ENCODE data around the gene SSRP1.
"Not testable (repeated sequence)": the region's sequence is repeated elsewhere in the genome, so short reads cannot be mapped to it uniquely, and the experiment has no call there.

SSRP1 gene

DNA sequence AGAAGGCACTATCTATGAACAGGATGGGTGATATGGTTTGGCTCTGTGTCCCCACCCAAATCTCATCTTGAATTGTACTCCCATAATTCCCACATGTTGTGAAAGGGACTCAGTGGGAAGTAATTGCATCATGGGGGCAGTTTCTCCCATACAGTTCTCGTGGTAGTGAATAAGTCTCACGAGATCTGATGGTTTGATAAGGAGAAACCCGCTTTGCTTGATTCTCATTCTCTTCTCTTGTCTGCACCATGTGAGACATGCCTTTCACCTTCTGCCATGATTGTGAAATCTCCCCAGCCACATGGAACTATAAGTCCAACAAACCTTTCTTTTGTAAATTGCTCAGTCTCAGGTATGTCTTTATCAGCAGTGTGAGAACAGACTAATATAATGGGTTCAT, 39.5 kb downstream of the SSRP1 start:
- not testable (repeated sequence) for DNase-seq

DNA sequence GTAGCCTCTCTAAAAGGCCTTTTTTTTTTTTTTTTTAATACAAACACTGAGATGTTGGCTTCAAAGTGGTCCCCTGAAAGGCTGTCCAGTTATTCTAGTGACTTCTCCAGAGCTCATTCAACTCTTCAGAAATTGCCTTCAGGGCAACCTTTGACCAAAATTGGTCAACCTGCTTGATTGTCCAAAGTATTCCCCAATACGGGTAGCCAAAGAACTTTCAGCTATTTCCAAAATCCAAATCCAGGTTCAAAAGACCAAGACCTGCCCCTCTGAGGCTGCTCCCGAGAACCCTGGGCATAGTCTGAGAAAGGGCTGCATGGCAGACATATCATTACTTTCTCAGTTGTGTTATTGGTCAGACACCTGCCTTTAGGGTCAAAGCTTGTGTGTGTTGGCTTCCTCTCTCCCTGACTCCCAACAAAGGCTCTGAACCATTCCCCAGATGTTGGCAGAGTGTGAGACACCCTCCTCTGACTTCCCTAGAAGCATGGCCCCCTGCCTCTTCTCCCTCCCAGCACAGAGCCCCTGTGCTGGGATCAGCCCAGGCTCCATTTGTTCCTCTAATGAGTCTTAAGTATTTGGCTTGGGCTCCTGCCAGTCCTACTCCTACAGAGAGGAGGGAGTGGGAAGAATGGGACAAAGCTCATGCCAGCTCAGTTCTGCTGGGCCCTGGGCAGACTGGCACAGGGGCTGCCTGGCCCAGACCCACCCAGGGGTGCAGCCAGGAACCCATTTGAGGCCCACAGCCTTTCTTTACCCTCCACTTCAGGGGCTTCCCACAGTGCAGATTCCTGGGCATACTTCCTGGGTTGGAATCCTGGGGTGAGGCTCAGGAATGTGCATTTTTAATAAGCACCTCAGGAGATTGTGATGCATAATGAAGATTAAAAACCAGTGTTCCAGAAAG, 41.2 kb downstream of the SSRP1 start:
- DNase-seq = no peak

DNA sequence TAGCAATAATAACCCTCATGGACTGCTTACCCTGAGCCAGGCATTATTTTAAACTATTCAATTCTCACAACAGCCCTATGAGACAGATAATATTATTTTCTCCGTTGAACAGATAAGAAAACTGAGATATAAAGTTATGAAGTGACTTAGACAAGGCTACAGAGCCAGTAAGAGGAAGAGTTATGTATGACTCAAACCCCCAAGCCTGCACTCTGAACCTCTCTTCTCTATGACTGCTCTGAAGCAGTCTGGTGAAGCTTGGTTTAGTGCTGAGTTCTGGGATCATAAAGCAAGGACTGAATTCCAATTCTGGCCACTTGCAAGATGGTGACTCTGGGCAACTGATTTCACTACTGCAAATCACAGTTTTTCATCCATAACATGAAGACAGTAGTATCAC, 45.4 kb downstream of the SSRP1 start:
- DNase-seq = no peak

DNA sequence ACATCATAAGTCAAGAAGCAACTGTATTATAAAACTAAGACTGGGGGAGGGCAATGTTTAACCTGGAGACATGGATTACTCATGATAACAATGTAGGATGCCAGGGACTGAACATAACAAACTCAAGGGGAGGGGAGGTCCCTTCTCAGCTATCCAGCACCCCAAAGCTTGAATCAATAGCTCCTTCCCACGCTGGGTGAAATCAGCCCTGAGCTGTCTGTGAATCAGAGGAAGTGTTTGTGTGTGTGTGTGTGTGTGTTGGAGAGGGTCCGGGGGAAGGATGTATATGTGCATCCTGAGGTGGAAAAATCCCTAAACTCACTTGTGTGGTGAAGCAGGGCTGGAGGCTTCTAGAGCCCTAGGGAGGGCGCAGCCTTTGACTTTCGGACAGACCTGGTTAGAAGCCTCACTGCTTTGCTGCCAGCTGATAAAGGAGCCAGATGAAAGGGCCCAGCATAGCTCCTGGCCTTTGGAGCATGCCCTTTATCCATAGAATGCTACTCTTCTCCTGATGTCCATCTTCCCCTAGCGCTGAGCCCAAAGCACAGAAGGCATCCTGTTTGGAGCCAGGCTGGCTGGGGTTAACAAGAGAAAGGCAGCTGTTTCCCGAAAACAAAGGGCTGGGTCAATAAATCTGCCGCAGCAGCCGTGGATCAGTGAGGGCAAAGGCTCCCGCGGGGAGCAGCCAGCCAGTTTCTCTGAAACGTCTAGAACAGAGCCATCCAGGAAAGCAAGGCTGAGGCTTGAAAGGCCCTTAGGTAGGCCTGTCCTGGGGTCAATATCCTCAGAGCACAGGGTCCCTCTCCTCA, 46.7 kb downstream of the SSRP1 start:
- no peak for DNase-seq

DNA sequence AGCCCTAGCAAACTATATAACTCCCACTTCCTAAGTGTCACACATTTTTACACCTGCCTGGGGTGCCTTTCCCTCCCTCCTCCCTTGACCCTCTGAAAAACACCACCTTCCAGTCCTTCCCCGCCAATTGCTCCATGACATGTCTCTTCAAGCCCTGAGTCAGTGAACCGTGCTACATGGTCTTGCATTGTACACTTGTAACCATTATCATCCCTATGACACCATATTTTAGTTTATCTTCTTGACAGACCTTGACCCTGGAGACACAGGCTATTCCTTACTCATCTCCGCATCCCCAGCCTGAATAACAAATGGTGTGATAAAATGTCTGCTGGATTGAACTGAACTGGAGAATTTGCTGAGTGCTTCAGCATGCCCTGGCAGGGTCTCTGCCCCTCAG, 47.8 kb downstream of the SSRP1 start:
- no peak for DNase-seq

DNA sequence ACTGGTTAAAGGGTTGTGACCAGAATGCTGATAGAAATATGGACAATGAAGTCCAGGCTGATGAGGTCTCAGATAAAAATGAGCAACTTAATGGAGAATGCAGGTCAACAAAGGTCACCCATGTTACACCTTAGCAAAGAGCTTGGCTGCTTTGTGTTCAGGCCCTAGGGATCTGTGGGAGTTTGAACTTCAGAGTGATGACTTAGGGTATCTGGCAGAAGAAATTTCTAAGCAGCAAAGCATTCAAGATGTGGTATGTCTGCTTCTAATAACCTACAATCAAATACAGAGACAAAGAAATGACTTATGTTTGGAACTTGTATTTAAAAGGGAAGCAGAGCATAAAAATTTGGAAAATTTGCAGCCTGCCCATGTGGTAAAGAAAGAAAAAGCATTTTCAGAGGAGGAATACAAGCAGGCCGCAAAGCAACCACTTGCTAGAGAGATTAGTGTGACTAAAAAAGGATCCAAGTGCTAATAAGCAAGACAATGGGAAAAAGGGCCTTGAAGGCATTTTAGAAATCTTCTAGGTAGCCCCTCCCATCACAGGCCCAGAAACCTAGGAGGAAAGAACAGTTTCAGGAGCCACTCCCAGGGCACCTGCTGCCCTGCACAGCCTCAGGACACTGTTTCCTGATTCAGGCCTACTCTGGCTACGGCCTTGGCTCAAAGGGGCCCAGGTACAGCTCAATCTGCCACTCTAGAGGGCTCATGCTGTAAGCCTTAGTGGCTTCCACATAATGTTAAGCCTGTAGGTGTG, 52.3 kb downstream of the SSRP1 start:
- DNase-seq = no peak

DNA sequence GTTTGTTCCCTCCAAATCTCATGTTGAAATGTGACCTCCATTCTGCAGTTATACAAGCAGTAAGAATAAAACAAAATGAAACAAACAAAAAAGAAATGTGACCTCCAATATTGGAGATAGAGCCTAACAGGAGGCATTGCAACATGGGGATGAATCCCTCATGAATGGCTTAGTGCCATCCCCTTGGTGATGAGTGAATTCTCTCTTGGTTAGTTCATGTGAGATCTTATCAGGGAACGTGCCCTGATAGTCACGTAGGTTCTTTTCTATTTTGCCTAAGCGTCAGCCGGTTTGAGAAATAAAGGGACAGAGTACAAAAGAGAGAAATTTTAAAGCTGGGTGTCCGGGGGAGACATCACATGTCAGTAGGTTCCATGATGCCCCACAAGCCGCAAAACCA, 54.1 kb downstream of the SSRP1 start:
- not testable (repeated sequence) for DNase-seq

DNA sequence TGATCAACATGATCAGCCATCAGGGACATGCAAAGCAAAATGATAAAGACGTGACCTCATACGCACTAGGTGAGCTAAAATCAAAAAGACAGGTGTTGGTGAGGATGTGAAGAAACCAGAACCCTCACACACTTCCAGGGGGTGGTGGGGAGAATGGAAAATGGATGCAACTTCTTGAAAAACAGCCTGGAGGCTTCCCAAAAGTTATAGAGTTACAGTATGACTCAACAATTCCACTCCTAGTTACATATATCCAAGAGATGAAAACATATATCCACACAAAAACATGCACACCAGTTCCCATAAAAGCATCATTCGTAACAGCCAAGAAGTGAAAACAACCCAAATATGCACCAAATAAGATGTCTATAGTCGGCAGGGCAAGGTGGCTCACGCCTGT, 56.6 kb downstream of the SSRP1 start:
- no peak for DNase-seq

DNA sequence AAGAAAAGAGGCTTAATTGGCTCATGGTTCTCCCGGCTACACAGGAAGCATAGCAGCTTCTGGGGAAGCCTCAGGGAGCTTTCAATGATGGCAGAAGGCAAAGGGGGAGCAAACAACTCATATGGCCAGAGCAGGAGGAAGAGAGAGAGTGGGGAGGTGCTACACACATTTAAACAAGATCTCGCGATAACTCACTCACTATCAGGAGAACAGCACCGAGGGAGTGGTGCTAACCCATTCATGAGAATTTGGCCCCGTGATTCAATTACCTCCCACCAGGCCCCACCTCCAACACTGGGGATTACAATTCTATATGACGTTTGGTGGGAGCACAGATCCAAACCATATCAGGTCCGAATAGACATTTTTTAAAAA, 57.0 kb downstream of the SSRP1 start:
- DNase-seq = no peak

DNA sequence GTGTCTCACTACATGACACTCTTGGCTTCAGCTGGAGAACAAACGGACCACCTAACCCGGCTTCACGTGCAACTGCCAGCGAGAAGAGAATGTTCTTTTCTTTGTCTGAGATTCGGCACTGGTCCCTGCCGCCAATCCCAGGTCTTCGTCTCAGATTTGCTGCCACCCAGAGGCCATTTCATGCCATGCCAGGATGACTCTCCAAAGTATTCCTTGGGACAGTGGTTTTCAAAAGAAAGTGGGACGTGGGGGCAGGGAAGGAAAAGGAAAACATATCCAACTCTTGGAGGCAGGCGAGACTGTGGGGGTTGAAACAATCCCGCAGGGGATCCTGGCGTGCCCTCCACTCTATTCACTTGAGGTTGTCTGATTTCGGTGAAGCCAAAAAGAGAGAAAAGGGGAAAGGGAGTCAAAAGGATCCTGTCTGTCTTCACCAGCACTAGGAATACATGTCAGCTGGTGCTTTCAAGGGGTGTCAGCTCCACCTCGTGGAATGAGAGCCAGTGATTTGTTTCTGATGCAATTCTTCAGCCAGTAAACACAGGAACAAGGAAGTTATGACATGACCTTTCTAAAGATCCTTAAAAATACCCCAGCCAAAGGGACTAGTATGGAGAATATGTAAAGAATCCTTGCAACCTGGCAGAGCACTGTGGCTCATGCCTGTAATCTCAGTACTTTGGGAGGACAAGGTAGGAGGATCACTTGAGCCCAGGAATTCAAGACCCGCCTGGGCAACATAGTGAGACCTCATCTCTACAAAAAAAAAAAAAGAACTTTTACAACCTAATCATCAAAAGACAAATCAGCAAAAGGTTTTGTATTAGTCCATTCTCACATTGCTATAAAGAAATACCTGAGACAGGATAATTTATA, 57.6 kb downstream of the SSRP1 start:
- peak; percentile 3 for DNase-seq

DNA sequence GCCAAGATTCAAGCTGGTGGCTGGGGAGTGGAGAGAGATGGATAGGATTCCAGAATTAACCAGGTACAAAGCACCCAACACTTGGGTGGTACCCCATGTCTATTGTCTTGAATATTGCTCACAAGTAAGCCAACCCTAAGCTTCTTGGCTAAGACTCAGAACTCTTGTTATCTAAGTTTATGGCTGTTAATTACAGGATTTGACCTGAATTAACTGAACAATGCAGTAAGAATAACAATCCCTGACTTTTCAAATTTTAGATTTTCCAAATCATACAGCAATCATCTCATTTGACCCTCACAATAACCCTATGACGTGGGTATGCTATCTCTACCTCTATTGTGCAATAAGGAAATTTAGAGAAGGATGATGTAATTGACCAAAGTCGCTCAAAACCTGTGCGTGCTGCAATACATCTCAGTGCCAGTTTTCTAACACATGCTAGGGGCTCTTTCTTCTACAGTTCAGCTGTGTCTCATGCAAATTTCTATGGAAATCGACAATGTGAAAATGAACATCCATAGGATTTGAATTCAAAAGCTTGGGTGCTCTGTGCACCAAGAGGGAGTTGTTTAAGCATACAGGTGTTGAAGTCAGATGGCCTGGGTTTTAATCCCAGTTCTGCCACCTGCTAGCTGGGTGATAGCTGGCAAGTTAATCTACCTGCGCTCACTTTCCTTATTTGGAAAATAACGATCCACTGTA, 58.6 kb downstream of the SSRP1 start:
- DNase-seq = no peak

DNA sequence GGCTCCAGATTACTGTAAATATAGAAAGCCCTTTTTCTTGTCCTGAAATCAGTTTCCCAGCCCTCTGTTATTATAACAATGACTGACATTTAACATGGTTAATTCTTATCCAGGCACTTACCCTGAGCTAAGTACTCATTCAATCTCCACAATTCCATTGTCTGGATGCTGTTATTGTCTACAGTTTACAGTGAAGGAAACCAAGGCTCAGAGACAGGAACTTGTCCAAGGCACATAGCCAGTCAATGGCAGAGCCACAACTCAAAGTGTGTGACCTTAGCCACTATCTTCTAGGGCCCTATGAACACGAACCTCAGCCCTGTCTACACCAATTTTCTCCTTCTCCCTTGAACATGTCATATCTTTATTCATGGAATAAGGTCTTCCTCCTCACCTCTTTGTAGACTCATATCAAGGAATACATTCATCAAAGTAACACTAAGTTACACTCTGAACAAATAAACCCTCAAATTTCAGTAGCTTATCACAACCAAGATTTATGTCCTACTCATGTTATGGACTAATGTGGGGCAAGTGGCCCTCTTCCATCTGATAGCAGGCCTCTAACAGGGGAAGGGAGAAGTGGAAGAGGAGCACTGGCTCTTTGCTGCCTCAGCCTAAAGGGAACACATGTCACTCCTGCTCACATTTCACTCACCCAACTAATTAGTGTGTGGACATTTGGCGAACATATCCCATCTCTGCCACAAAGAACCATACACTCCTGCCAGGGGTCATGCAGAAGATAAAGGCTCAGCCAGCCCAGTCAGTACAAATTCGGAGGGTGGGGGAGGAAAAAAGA, 59.3 kb downstream of the SSRP1 start:
- no peak for DNase-seq

Data from activated T-cell treated with anti-CD3 and anti-CD28 coated beads for 4 hours (primary cell).